ENCODE results near the gene TPST2. TPM values are rescaled to one million over a fixed set of nuclear protein-coding genes. Genes with fewer than 3 reads are reported as not detected.

TPST2 gene
- polyA plus RNA-seq, 3 donors, result 62.8 to 83.8 (median 69.5) TPM

DNA sequence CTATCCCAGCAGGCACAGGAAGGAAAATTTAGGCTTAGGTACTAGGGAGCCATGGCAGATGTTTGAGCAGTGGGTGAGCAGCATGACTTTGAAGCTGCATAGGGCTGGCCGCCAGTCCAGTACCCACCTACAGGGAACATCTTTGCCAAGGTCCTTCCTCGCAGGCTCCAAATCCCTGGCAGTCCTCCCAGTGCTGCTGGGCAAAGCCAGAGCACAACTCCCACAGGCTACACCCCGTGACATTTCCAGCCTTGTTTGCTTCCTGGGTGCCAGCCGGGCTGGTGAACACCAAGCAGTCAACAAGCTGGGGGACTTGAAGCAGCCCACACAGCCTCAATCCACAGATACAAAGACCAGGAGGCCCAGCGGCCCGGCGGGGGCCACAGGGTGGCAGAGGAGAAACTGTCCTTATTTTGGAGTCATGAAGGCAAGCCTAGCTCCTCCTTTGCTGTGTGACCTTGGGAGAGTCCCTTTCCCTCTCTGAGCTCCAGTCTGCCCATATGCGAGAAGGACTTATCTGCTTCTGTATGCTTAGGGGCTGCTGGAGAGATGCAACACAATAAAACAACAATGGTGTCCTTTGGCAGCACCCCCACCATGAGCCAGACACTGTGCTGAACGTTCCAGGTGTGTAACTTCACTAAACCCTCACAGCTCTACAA lies 28.0 kb downstream of the TPST2 start:
- H3K9me3 ChIP-seq (replicated peaks in 1 of 2; ENCODE audit: control insufficient read depth in 1 of 2, insufficient read depth in 1 of 2, low read length in 2 of 2), result no peaks in the 10 kb centered on the region
- no peaks in the 10 kb centered on the region for H3K27me3 ChIP-seq (ENCODE audit: control insufficient read depth in 2 of 2, insufficient read depth in 2 of 2, low read length in 2 of 2)
- peaks cover 90% of the 10 kb centered on the region for H4K20me1 ChIP-seq (ENCODE audit: insufficient read depth, low read length)
- WGBS (ENCODE audit: insufficient coverage), result 80% methylated on average over 5 of the region's 9 CpGs
- intact Hi-C loops (cut with micrococcal nuclease), result no loop called here
- H3K36me3 ChIP-seq (replicated peaks in 1 of 2; ENCODE audit: control insufficient read depth in 1 of 2, insufficient read depth in 2 of 2, low read length in 2 of 2), result peaks cover 17 to 30% of the 10 kb centered on the region in 2 donors
- TF ChIP-seq, protein P1, sequence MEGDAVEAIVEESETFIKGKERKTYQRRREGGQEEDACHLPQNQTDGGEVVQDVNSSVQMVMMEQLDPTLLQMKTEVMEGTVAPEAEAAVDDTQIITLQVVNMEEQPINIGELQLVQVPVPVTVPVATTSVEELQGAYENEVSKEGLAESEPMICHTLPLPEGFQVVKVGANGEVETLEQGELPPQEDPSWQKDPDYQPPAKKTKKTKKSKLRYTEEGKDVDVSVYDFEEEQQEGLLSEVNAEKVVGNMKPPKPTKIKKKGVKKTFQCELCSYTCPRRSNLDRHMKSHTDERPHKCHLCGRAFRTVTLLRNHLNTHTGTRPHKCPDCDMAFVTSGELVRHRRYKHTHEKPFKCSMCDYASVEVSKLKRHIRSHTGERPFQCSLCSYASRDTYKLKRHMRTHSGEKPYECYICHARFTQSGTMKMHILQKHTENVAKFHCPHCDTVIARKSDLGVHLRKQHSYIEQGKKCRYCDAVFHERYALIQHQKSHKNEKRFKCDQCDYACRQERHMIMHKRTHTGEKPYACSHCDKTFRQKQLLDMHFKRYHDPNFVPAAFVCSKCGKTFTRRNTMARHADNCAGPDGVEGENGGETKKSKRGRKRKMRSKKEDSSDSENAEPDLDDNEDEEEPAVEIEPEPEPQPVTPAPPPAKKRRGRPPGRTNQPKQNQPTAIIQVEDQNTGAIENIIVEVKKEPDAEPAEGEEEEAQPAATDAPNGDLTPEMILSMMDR (IDR thresholded peaks at IDR 0.05), result no peak
- H3K4me3 ChIP-seq (replicated peaks in 1 of 3; ENCODE audit: low read depth in 2 of 3, low read length in 3 of 3), result no peak overlapping the region
- H3K79me2 ChIP-seq (ENCODE audit: insufficient read depth, low read length), result peaks cover 87% of the 10 kb centered on the region
- peaks cover 9% of the 10 kb centered on the region in 2 donors for H3K4me1 ChIP-seq (ENCODE audit: control insufficient read depth in 1 of 2, insufficient read depth in 2 of 2, low read length in 2 of 2)
- no peak overlapping the region for H3K4me2 ChIP-seq (replicated peaks; ENCODE audit: extremely low read depth, low read length, poor library complexity, severe bottlenecking)
- H3K36me3 Mint-ChIP-seq, result peaks cover 22 to 44% of the 10 kb centered on the region in 2 donors
- peak overlapping the region in 1 of 7 donors; percentile 22 for H3K27ac Mint-ChIP-seq
- H3K27me3 Mint-ChIP-seq (ENCODE audit: low read depth in 3 of 3), result peaks cover 0 to 2% (median 0%) of the 10 kb centered on the region in 3 donors
- H3K9me3 Mint-ChIP-seq, result peaks cover 0 to 1% (median 0%) of the 10 kb centered on the region in 7 donors
- H3K27ac ChIP-seq (ENCODE audit: low read depth in 1 of 2, low read length in 2 of 2), result no peak overlapping the region
- no peak overlapping the region for H2AFZ ChIP-seq (ENCODE audit: insufficient read depth, low read depth, low read length, poor library complexity, severe bottlenecking)
- H3K4me1 Mint-ChIP-seq, result peaks cover 14% of the 10 kb centered on the region
- DNase-seq, result no peak
- H3K4me3 Mint-ChIP-seq, result no peak overlapping the region
- H3K9ac ChIP-seq (ENCODE audit: insufficient read depth, low read length, poor library complexity, severe bottlenecking), result no peak overlapping the region

DNA sequence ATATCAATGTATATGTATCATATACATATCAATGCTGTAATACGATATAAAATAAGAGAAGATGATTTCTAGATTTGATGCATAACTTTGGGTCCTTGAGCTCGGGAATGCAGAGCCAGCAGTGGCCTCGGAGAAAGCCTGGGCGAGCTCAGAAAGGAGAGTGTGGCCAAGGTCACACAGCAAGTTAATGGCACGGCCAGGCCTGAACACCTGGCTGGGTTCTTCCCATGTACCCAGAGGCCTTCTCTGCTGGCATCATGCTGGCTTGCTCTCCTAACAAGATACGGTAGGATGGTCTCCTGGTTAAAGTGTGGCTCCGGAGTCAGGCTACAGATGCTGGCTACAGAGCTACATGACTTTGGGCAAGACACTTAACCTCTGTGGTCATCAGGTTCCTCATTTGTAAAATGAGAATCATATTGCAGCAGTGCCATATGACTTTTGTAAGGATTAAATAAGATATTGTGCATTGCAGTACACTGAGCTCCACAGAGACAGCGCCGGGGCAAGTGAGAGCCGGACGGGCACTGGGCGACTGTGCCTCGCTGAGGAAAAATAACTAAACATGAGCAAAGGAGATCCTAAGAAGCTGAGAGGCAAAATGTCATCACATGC lies 29.9 kb downstream of the TPST2 start:
- Histone ChIP-seq H3K4me2 (replicated peaks; ENCODE audit: extremely low read depth, low read length, poor library complexity, severe bottlenecking) (no peak overlapping the region), H3K4me1 (ENCODE audit: control insufficient read depth in 1 of 2, insufficient read depth in 2 of 2, low read length in 2 of 2) (peaks cover 9% of the 10 kb centered on the region in 2 donors), H3K27me3 (ENCODE audit: control insufficient read depth in 2 of 2, insufficient read depth in 2 of 2, low read length in 2 of 2) (no peaks in the 10 kb centered on the region), H3K36me3 (replicated peaks in 1 of 2; ENCODE audit: control insufficient read depth in 1 of 2, insufficient read depth in 2 of 2, low read length in 2 of 2) (peaks cover 12 to 38% of the 10 kb centered on the region in 2 donors), H3K79me2 (ENCODE audit: insufficient read depth, low read length) (peaks cover 88% of the 10 kb centered on the region), H3K27ac (ENCODE audit: low read depth in 1 of 2, low read length in 2 of 2) (peak overlapping the region in 1 of 2 donors; percentile 48), H2AFZ (ENCODE audit: insufficient read depth, low read depth, low read length, poor library complexity, severe bottlenecking) (no peak overlapping the region), H3K9ac (ENCODE audit: insufficient read depth, low read length, poor library complexity, severe bottlenecking) (no peak overlapping the region), H3K4me3 (replicated peaks in 1 of 3; ENCODE audit: low read depth in 2 of 3, low read length in 3 of 3) (no peak overlapping the region), H3K9me3 (replicated peaks in 1 of 2; ENCODE audit: control insufficient read depth in 1 of 2, insufficient read depth in 1 of 2, low read length in 2 of 2) (no peaks in the 10 kb centered on the region), H4K20me1 (ENCODE audit: insufficient read depth, low read length) (peaks cover 91% of the 10 kb centered on the region)
- intact Hi-C loops (cut with micrococcal nuclease), result no loop called here
- WGBS (ENCODE audit: insufficient coverage), result 63% methylated on average over 10 of the region's 13 CpGs
- peak overlapping the region in 5 of 7 donors; percentile 23 to 89 (median 76) for H3K27ac Mint-ChIP-seq
- H3K27me3 Mint-ChIP-seq (ENCODE audit: low read depth in 3 of 3), result peaks cover 0 to 2% (median 0%) of the 10 kb centered on the region in 3 donors
- peaks cover 23 to 47% of the 10 kb centered on the region in 2 donors for H3K36me3 Mint-ChIP-seq
- TF ChIP-seq, protein P1 (IDR thresholded peaks at IDR 0.05), result no peak
- no peak overlapping the region for H3K4me3 Mint-ChIP-seq
- DNase-seq, result peak in 1 of 3 donors; percentile 16
- peaks cover 0 to 1% (median 0%) of the 10 kb centered on the region in 7 donors for H3K9me3 Mint-ChIP-seq
- peaks cover 14% of the 10 kb centered on the region for H3K4me1 Mint-ChIP-seq

Measured in CD14-positive monocyte (primary cell).